Uterus (tissue), 2 donors: ENCODE data around the gene PEPD.

Source experiments
- CTCF ChIP-seq, 4 experiments: fragments of 200-600 bp in 2 of 4; fragments of 450-650 bp in 2 of 4; sonication (generic) in 2 of 4; IDR thresholded peaks; one replicate each; pipeline ENCODE4 v1.5.1; 2016 to 2019; ENCODE audit warnings: antibody characterized with exemption in 4 of 4, mild to moderate bottlenecking in 2 of 4, moderate library complexity in 1 of 4
- POLR2A ChIP-seq, 2 donors: fragments of 450-650 bp; IDR thresholded peaks; one replicate each; pipeline ENCODE4 v1.6.1; 2016; ENCODE audit warnings: antibody characterized with exemption in 2 of 2, mild to moderate bottlenecking in 1 of 2, moderate library complexity in 1 of 2

DNA sequence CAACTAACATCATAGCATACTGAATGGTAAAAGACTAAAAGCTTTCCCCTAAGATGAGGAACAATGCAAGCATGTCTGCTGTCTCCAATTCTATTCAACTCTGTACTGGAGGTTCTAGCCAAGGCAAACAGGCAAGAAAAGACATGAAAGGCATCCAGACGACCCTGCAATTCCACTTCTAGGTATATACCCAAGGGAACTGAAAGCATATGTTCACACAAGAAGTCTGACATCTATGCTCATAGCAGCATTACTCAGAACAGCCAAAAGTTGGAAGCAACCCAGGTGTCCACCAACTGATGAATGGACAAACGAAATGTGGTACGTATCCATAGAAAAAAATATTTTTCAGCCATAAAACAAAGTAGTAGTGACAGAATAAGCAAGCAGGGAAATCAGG, 39.1 kb downstream of the PEPD start:
- TF ChIP-seq POLR2A (IDR thresholded peaks at IDR 0.05) (no peak), CTCF (IDR thresholded peaks at IDR 0.05) (no peak)
